ENCODE data around the gene UST.

Gene UST

DNA sequence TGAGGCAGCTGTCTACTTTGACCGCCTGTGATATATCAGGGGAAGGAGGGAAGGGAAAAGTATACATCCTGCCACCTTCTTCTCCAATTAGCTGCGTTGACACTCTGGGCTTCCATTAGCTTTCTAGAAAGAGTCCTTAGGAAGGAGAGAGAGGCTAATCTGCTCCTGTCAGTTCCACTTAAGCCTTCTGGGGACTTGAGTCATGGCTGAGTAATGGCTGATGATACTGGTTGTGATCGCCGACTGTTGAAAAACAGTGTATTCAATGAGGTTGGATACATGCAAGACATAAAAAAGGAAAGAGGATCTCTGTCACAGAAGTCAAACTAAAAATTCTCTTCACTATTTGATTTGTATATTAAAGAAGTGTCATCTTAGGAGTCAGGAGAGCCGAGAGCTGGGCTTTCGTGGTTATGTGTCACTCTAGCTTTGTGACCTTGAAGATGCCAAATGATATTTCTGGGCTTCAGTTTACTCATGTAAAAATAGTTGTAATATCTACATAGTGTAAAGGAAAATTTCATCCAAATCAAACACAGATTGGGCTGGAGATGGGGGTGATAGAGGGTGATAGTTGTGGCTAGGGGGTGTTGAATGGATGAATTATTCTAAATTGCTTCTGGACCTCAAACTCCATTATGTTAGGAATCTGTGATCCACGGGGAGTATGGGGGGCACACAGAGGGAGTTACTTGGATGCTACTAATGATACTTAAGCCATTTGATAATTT is 189.0 kb downstream of the UST start:
- Histone ChIP-seq H3K36me3 (0 out of 22 replicates have a peak, but pooled peaks cover 0 to under 1% (median 0%) of the 10 kb centered on the region in 11 experiments), H3K27ac (no peak overlapping the region), H3K9ac (no peak overlapping the region), H3K9me3 (replicated peaks in 1 of 11) (no peaks in the 10 kb centered on the region), H3K4me3 (no peak overlapping the region), H4K20me1 (peaks cover 0 to 72% (median 0%) of the 10 kb centered on the region in 11 experiments; a peak in 5 of 22 replicates), H3K27me3 (no peaks in the 10 kb centered on the region), H3K4me2 (peak overlapping the region in 1 of 11 experiments; percentile 52; a peak in 3 of 22 replicates), H3K4me1 (peaks cover 11 to 18% (median 13%) of the 10 kb centered on the region in 10 experiments; a peak in 18 of 20 replicates)
- no peak for TF ChIP-seq Cebpa-rat (IDR thresholded peaks at IDR 0.05)

- Histone ChIP-seq H3K27ac (no peak overlapping the region), H3K4me1 (no peaks in the 10 kb centered on the region), H4K20me1 (peaks cover 0 to 19% (median 0%) of the 10 kb centered on the region in 11 experiments; a peak in 2 of 22 replicates), H3K9ac (no peak overlapping the region), H3K36me3 (peaks cover 0 to 32% (median 7%) of the 10 kb centered on the region in 11 experiments; a peak in 9 of 22 replicates), H3K4me2 (no peak overlapping the region), H3K9me3 (replicated peaks in 1 of 11) (no peaks in the 10 kb centered on the region), H3K27me3 (no peaks in the 10 kb centered on the region), H3K4me3 (no peak overlapping the region)
- no peak for TF ChIP-seq Cebpa-rat (IDR thresholded peaks at IDR 0.05)
Observed at GRCh38 chr6:148943451-148943850, 196.6 kb downstream of the UST start.

DNA sequence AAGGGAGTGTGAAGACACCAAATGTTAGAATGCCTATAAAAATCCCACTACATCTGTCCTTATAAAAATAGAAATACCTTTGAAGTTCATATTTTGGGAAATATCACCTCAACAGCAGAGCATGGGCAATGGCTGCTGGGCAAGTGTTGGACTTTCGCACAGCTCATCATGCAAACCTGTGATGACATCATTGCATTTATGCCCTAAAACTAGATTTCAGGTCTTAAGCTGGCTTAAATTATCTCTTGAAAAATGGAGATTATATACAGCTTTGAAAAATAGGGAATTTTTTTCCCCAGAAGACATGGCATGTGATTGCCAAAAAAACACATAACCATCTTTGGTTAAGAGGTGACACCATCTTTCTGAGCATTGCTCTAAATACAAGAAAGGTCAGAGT is 197.8 kb downstream of the UST start:
- no peak overlapping the region for H3K27ac ChIP-seq

DNA sequence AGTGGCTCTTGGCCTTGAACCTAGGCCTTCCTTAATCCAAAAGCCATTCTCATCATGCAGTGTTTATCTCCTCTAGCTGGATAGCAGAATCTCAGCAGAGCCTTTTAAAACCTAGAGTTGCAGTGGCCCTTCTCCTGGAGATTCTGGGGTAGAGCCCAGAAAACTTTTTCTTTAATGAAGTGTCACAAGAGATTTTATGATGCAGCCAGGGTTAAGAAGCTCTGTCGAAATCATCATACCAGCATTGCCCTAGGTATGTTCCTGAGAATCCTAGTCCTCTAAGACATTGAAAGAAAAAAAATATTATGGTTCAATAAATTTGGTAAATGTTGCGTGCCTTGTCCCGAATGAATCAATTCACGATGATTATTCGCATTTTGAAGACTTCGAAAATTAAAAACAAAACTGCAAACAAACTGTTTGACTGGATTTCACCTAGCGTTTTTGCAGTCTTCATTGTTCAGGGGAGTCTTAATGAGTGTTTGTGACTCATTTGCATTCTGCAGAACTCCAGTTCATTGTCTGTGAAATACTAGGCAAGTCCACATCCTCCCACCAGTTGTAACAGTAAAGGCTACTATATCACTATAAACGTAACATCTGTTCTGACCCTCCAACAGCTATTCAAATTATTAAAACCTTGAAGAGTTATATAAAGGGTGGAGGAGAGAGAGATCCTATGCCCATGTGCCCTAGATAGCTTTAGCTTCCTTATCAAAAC is 198.6 kb downstream of the UST start:
- no peak overlapping the region for H3K4me2 ChIP-seq
- no peak overlapping the region for H3K9ac ChIP-seq
- peaks cover 0 to 32% (median 7%) of the 10 kb centered on the region in 11 experiments; a peak in 9 of 22 replicates for H3K36me3 ChIP-seq
- no peaks in the 10 kb centered on the region for H3K4me1 ChIP-seq
- H3K4me3 ChIP-seq = no peak overlapping the region
- no peaks in the 10 kb centered on the region for H3K9me3 ChIP-seq (replicated peaks in 1 of 11)
- no peaks in the 10 kb centered on the region for H3K27me3 ChIP-seq
- peaks cover 0 to 27% (median 0%) of the 10 kb centered on the region in 11 experiments; a peak in 2 of 22 replicates for H4K20me1 ChIP-seq
- TF ChIP-seq Cebpa-rat (IDR thresholded peaks at IDR 0.05) = no peak
- H3K27ac ChIP-seq = no peak overlapping the region

More for the DNA sequence above, 197.8 kb downstream of the UST start:
- H3K4me1 ChIP-seq = no peaks in the 10 kb centered on the region
- no peaks in the 10 kb centered on the region for H3K9me3 ChIP-seq (replicated peaks in 1 of 11)
- no peaks in the 10 kb centered on the region for H3K27me3 ChIP-seq
- TF ChIP-seq Cebpa-rat (IDR thresholded peaks at IDR 0.05) = no peak
- no peak overlapping the region for H3K4me2 ChIP-seq
- H3K36me3 ChIP-seq = peaks cover 0 to 32% (median 7%) of the 10 kb centered on the region in 11 experiments; a peak in 9 of 22 replicates
- peaks cover 0 to 19% (median 0%) of the 10 kb centered on the region in 11 experiments; a peak in 2 of 22 replicates for H4K20me1 ChIP-seq
- no peak overlapping the region for H3K9ac ChIP-seq
- no peak overlapping the region for H3K4me3 ChIP-seq

- H3K27me3 ChIP-seq = no peaks in the 10 kb centered on the region
- peaks cover 0 to 12% (median 0%) of the 10 kb centered on the region in 11 experiments; a peak in 2 of 22 replicates for H3K36me3 ChIP-seq
- no peak overlapping the region for H3K27ac ChIP-seq
- no peak for TF ChIP-seq Cebpa-rat (IDR thresholded peaks at IDR 0.05)
- no peak overlapping the region for H3K9ac ChIP-seq
- H4K20me1 ChIP-seq = peaks cover 0 to 39% (median 0%) of the 10 kb centered on the region in 11 experiments; a peak in 2 of 22 replicates
- H3K4me3 ChIP-seq = no peak overlapping the region
- no peaks in the 10 kb centered on the region for H3K9me3 ChIP-seq (replicated peaks in 1 of 11)
- H3K4me1 ChIP-seq = peaks cover 0 to 4% (median 0%) of the 10 kb centered on the region in 10 experiments; a peak in 1 of 20 replicates
- H3K4me2 ChIP-seq = no peak overlapping the region
Observed at GRCh38 chr6:148947621-148948444, 201.0 kb downstream of the UST start.

- Histone ChIP-seq H3K4me2 (no peak overlapping the region), H4K20me1 (peaks cover 0 to 27% (median 0%) of the 10 kb centered on the region in 11 experiments; a peak in 2 of 22 replicates), H3K9me3 (replicated peaks in 1 of 11) (peaks cover 12 to 23% (median 17%) of the 10 kb centered on the region in 11 experiments), H3K4me1 (peaks cover 0 to 4% (median 0%) of the 10 kb centered on the region in 10 experiments; a peak in 1 of 20 replicates), H3K4me3 (no peak overlapping the region), H3K9ac (no peak overlapping the region), H3K27me3 (no peaks in the 10 kb centered on the region), H3K36me3 (peaks cover 7 to 38% (median 19%) of the 10 kb centered on the region in 11 experiments; a peak in 18 of 22 replicates), H3K27ac (no peak overlapping the region)
- no peak for TF ChIP-seq Cebpa-rat (IDR thresholded peaks at IDR 0.05)
Observed at GRCh38 chr6:148951662-148952061, 204.8 kb downstream of the UST start.

DNA sequence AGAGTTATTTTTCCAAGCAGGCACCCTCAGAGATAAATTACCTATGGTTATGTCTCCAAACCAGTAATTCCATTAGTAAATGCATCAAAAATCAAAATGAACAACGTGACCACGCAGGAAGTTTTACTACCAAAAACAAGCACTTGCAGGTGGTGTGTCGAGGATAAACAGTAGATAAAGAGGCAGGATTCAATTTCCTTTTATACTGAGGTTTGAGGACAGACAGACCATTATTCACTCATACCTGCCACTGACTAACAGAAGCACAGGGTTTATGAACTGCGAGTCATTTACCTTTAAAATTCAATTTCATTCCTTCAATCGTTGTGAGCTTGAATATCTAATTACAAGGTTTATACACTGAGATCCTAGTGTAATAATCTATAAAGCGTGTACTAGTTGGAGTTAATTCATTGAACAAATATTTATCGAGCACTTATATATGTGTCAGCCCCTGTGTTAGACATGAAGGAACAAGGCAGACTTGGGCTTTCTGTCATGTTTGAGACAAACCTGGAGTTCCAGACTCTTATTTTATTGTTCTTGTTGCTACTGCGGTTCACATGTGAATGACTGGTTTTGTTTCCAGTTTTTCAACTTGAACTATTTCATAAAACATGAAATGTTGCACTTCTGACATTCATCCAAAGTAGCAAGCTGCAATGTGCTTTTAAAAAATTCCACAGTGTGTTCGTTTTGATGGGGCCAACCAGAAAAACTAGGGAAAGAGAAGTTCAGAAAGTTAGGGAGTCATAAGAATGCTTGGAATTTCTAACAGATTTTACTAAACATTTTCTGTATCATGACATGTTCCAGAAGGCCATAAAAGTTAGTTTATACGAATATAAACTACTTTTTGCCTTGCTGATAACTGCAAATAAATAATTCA is 205.6 kb downstream of the UST start:
- Histone ChIP-seq H3K27ac (no peak overlapping the region), H3K9me3 (replicated peaks in 1 of 11) (peaks cover 16 to 25% (median 22%) of the 10 kb centered on the region in 11 experiments), H3K36me3 (peaks cover 10 to 45% (median 22%) of the 10 kb centered on the region in 11 experiments; a peak in 18 of 22 replicates), H3K4me1 (peaks cover 0 to 4% (median 0%) of the 10 kb centered on the region in 10 experiments; a peak in 1 of 20 replicates), H4K20me1 (peaks cover 0 to 27% (median 0%) of the 10 kb centered on the region in 11 experiments; a peak in 2 of 22 replicates), H3K4me3 (no peak overlapping the region), H3K9ac (no peak overlapping the region), H3K4me2 (0 out of 22 replicates have a peak overlapping the region, but pooled peaks of 1 of the 11 experiments have one; percentile 3), H3K27me3 (no peaks in the 10 kb centered on the region)
- TF ChIP-seq Cebpa-rat (IDR thresholded peaks at IDR 0.05) = no peak

All from BLaER1 treated with 17β-estradiol and CSF1 and Interleukin-3, amounts not matched to agents 10 nM and 100 nM (cell line).